GM06990 (cell line): ENCODE measurements around the gene TGFBR3.

ENCODE experiments used
- DNase-seq: peaks from one replicate; pipeline ENCODE4 v3.0.0-alpha.2; 2011; ENCODE audit not compliant: insufficient read length; ENCODE audit errors: extremely low read depth
- H3K27me3 ChIP-seq: replicated peaks from 2 replicates; pipeline ENCODE4 v1.6.0; 2011; ENCODE audit warnings: low read length; ENCODE audit not compliant: control insufficient read depth, insufficient read depth
- H3K36me3 ChIP-seq: 2 replicates; pipeline ENCODE4 v1.5.1; 2011; ENCODE audit warnings: low read length; ENCODE audit not compliant: control insufficient read depth, insufficient read depth
- H3K4me3 ChIP-seq: replicated peaks from 2 replicates; pipeline ENCODE4 v1.5.1; 2011; ENCODE audit warnings: low read depth, mild to moderate bottlenecking, control low read depth, low read length
- CTCF ChIP-seq: IDR thresholded peaks from 2 replicates; pipeline ENCODE4 v1.5.1; 2011; ENCODE audit warnings: low read length, control low read depth, mild to moderate bottlenecking, inconsistent platforms; ENCODE audit not compliant: insufficient read depth, poor library complexity, severe bottlenecking

The TGFBR3 gene

DNA sequence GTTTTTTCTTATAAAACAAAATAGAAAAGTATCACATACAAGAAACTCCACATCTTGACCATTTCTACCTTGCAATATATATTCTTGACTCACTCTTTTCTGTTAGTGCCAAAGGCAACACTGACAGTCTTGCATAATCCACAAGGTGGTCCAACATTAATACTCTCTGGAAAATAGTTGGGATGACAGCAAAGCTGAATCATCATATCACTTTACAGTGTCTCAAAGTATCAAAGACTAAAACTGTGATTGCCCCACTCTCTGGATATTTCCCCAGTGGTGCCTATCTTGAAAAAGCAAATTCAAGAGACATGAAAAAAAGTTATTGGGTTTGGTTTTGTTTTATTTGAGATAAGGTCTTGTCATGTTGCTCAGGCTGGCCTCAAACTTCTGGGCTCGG lies 14.6 kb upstream of the TGFBR3 start:
- Histone ChIP-seq H3K4me3 (no peak overlapping the region), H3K27me3 (no peaks in the 10 kb centered on the region), H3K36me3 (no peaks in the 10 kb centered on the region)
- no peak for DNase-seq
- no peak for TF ChIP-seq CTCF

DNA sequence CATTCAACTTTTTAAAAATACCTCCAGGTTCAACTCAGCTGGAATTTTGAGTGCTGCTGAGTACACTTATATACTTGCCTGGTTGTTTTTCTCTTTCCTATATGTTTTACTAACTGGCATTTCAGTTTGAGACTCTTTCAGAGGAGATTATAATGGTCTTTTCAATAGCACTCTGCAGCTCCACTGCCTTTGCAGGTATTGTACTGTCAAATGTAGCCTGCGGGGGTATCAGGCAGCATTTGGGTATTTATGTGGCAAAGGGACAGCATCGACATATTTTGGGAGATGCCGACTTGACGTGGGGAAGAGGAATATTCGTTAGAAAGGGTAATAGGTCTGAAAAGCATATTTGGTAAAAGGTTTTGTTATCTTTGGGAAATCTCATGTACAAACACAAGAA lies 11.1 kb upstream of the TGFBR3 start:
- TF ChIP-seq CTCF: no peak
- no peak for DNase-seq
- H3K36me3 ChIP-seq: no peaks in the 10 kb centered on the region
- no peaks in the 10 kb centered on the region for H3K27me3 ChIP-seq
- H3K4me3 ChIP-seq: no peak overlapping the region

DNA sequence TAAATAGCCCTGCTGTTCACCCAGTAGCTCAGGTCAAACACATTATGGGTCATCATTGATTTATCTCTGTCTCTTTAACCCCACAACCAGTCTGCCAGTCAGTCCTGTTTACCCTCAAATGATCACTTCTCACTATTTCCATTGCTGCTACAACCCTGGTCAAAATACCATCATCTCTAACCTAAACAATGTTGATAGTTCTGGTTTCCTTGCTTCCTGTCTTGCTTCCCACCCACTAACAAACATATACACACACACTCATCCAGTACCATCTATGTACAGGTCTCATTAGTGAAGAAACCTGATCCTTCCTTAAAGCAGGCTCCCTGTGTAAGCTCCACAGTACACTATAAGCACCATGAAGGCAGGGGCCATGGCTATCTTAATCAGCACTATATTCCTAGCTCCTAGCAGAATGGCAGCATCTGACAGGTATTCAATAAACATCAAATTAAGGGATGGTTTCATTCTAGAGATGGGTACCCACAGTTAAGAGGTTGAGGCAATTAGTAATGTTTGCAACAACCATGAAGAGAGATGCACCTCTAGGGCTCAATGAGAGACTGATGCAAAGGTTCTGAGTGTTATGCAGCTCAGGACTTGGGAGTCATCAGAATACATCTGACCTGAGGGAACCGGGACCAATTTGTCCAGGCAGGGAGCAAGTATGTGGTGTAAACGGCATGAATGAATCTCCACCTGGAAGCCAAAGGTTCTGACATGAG lies 10.0 kb upstream of the TGFBR3 start:
- no peak for TF ChIP-seq CTCF
- no peaks in the 10 kb centered on the region for H3K36me3 ChIP-seq
- no peak overlapping the region for H3K4me3 ChIP-seq
- H3K27me3 ChIP-seq: no peaks in the 10 kb centered on the region
- no peak for DNase-seq

DNA sequence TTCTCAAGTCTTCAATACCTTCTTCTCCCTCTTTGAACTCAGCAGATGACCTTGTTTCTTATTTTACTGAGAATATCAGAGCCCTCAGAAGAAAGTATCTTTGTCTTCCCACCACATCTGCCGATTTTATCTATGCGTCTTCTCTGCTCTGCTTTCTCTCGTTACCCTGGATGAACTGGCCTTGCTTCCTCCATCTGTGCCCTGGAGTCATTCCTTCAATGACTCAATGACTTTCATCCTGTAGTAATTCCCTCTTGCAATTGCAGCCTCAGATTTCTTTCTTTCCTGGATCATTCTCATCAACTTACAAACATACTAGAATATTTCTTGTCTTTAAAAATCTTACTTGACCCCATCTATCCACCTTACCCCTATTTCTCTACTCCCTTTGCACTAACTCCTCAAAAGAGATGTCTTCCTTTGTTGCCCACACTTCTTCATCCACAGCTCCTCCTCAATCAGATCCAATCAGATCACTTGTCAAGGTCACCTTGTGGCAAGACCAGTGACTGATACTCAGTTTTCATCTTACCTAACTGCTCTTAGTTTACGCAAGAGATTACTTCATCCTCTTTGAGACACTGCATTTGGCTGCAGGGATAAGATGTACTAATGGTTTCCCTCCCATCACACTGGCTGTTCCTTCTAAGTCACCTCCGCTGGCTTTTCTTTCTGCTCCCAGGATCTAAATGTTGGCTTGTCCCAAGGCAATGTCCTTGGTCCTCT lies 8.2 kb upstream of the TGFBR3 start:
- no peak for TF ChIP-seq CTCF
- Histone ChIP-seq H3K27me3 (no peaks in the 10 kb centered on the region), H3K36me3 (no peaks in the 10 kb centered on the region), H3K4me3 (no peak overlapping the region)
- DNase-seq: no peak

- DNase-seq: no peak
- no peaks in the 10 kb centered on the region for H3K27me3 ChIP-seq
- no peak for TF ChIP-seq CTCF
- no peaks in the 10 kb centered on the region for H3K36me3 ChIP-seq
- H3K4me3 ChIP-seq: no peak overlapping the region
These were observed 6.0 kb upstream of the TGFBR3 start for GRCh38 chr1:91891969-91892368.

- DNase-seq: no peak
- Histone ChIP-seq H3K27me3 (no peaks in the 10 kb centered on the region), H3K4me3 (no peak overlapping the region), H3K36me3 (no peaks in the 10 kb centered on the region)
- TF ChIP-seq CTCF: no peak
These were observed 5.5 kb upstream of the TGFBR3 start for GRCh38 chr1:91891454-91891853.
